Measurements from ENCODE around the gene MINDY4B. TPM values are rescaled to one million over a fixed set of nuclear protein-coding genes. Genes with fewer than 3 reads are reported as not detected.
"Not testable (repeated sequence)": the region's sequence is repeated elsewhere in the genome, so short reads cannot be mapped to it uniquely, and the experiment has no call there.

Gene MINDY4B
- total and polyA plus RNA-seq, 12 donors: 0.71 to 2.9 (median 1.4) TPM; not detected in 7

DNA sequence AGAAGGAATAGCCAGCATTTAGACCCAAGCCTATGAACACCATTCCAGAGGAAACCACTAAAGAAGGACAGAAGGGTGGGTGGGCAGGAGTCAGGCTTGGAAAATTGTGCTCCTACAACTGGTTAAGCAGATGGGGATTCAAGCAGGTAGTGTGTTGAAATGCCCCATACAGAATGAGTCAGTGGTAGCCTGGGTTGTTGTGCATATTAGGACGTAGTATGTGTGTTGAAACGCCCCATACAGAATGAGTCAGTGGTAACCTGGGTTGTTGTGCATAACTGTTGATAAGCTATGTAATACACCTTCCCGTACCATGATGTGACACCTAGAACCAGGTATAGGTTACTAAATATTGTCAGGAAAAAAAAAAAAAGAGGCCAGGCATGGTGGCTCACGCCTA lies 34.0 kb downstream of the MINDY4B start:
- H3K36me3 ChIP-seq (replicated peaks in 1 of 2): no peaks in the 10 kb centered on the region
- no peak overlapping the region for H3K27ac ChIP-seq
- 76 to 93% (median 81%) methylated on average over 4 of the region's 4 CpGs for WGBS, 4 donors
- no peaks in the 10 kb centered on the region for H3K9me3 ChIP-seq (replicated peaks in 1 of 3)
- intact Hi-C loops (cut with DNase I): no loop called here
- no peak overlapping the region for H3K4me3 ChIP-seq
- H3K4me1 ChIP-seq (replicated peaks in 1 of 2): peaks cover 0 to 6% of the 10 kb centered on the region in 2 donors
- H3K27me3 ChIP-seq: no peaks in the 10 kb centered on the region
- no peak for DNase-seq
- no peak for TF ChIP-seq POLR2A (IDR thresholded peaks at IDR 0.05)
- TF ChIP-seq, protein P1, sequence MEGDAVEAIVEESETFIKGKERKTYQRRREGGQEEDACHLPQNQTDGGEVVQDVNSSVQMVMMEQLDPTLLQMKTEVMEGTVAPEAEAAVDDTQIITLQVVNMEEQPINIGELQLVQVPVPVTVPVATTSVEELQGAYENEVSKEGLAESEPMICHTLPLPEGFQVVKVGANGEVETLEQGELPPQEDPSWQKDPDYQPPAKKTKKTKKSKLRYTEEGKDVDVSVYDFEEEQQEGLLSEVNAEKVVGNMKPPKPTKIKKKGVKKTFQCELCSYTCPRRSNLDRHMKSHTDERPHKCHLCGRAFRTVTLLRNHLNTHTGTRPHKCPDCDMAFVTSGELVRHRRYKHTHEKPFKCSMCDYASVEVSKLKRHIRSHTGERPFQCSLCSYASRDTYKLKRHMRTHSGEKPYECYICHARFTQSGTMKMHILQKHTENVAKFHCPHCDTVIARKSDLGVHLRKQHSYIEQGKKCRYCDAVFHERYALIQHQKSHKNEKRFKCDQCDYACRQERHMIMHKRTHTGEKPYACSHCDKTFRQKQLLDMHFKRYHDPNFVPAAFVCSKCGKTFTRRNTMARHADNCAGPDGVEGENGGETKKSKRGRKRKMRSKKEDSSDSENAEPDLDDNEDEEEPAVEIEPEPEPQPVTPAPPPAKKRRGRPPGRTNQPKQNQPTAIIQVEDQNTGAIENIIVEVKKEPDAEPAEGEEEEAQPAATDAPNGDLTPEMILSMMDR (IDR thresholded peaks at IDR 0.05): no peak

DNA sequence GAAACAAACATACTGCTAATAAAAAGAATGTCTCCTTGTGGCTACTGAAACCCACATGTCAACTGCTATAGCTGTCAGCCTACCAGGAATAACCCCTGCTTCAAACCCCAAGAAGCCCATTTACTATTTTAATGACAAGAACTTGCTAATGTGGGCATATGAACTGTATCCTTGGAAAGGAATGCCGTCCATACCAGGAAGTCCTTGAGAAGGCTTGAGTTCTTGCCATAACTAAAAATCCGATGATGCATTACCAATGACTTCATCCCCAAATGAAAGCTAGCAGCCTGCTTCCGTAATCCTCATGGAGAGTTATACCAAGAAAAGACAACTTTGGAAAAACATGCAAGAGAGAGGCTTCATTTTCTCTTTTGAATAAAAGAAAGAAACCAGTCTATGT lies 34.8 kb downstream of the MINDY4B start:
- intact Hi-C loops (cut with DNase I): no loop called here
- 28 to 50% (median 49%) methylated on average over 3 of the region's 3 CpGs for WGBS, 4 donors

DNA sequence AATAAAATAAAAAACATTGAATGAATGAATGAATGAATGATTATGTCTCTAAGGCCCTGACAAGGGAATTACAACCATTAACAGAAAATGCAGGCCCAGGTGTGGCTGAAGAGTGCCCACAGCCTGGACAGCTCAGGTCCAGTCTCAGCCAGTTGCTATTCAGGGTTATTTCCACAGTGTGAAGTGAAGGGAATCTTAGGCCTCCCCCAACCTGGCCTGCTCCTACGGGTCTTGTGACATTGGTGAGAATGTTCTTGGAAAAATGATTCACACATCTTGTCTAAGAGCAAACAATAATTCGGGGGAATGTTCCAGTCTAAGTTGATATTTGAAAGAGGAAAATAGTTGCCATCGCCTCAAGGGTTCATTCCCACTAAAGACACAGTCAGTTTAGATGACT lies 37.0 kb downstream of the MINDY4B start:
- no peak overlapping the region for H3K4me3 ChIP-seq
- intact Hi-C loops (cut with DNase I): loop anchor here in 1 of 2 donors (10.0 kb wide), 1 partner anchor 143 kb away; no protein-coding TSS in a partner anchor
- DNase-seq: peak in 5 of 7 donors; percentile 31 to 57 (median 41)
- peak overlapping the region in 1 of 5 donors; percentile 20 for H3K27ac ChIP-seq
- TF ChIP-seq POLR2A (IDR thresholded peaks at IDR 0.05): no peak
- TF ChIP-seq, protein P1 (IDR thresholded peaks at IDR 0.05): no peak
- H3K36me3 ChIP-seq (replicated peaks in 1 of 2): no peaks in the 10 kb centered on the region
- peaks cover 0 to 6% of the 10 kb centered on the region in 2 donors for H3K4me1 ChIP-seq (replicated peaks in 1 of 2)
- 50 to 64% (median 60%) methylated on average over 3 of the region's 3 CpGs for WGBS, 4 donors
- no peaks in the 10 kb centered on the region for H3K9me3 ChIP-seq (replicated peaks in 1 of 3)
- no peaks in the 10 kb centered on the region for H3K27me3 ChIP-seq

More for the DNA sequence above, 34.8 kb downstream of the MINDY4B start:
- H3K27me3 ChIP-seq: no peaks in the 10 kb centered on the region
- TF ChIP-seq POLR2A (IDR thresholded peaks at IDR 0.05): no peak
- TF ChIP-seq, protein P1 (IDR thresholded peaks at IDR 0.05): no peak
- H3K27ac ChIP-seq: no peak overlapping the region
- DNase-seq: no peak
- no peaks in the 10 kb centered on the region for H3K36me3 ChIP-seq (replicated peaks in 1 of 2)
- no peaks in the 10 kb centered on the region for H3K9me3 ChIP-seq (replicated peaks in 1 of 3)
- H3K4me1 ChIP-seq (replicated peaks in 1 of 2): peaks cover 0 to 6% of the 10 kb centered on the region in 2 donors
- H3K4me3 ChIP-seq: no peak overlapping the region

DNA sequence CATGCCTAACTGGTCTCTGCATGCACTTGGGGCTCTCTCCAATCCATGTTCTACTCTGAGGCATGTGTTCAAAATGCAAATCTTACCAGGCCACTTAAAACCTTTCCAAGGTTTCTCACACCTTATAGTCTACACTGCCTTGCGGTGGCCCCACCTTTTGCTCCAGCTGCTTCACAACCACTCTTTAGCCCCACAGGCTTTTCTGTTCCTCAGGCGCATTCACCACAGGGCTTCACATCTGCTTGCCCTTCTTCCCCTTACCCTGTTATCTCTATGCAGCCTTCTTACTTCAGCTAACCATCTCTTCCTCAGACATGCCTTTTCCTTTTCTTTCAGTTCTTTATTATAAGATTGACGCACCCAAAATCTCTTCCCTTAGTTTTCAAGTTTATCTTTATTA lies 37.8 kb downstream of the MINDY4B start:
- H3K36me3 ChIP-seq (replicated peaks in 1 of 2): no peaks in the 10 kb centered on the region
- no peak overlapping the region for H3K4me3 ChIP-seq
- H3K27me3 ChIP-seq: no peaks in the 10 kb centered on the region
- WGBS, 4 donors: 81 to 94% (median 88%) methylated on average over 3 of the region's 3 CpGs
- no peak for DNase-seq
- no peak for TF ChIP-seq POLR2A (IDR thresholded peaks at IDR 0.05)
- TF ChIP-seq, protein P1 (IDR thresholded peaks at IDR 0.05): no peak
- H3K27ac ChIP-seq: no peak overlapping the region
- H3K9me3 ChIP-seq (replicated peaks in 1 of 3): no peaks in the 10 kb centered on the region
- H3K4me1 ChIP-seq (replicated peaks in 1 of 2): peaks cover 0 to 6% of the 10 kb centered on the region in 2 donors
- intact Hi-C loops (cut with DNase I): loop anchor here in 1 of 2 donors (10.0 kb wide), 1 partner anchor 143 kb away; no protein-coding TSS in a partner anchor

DNA sequence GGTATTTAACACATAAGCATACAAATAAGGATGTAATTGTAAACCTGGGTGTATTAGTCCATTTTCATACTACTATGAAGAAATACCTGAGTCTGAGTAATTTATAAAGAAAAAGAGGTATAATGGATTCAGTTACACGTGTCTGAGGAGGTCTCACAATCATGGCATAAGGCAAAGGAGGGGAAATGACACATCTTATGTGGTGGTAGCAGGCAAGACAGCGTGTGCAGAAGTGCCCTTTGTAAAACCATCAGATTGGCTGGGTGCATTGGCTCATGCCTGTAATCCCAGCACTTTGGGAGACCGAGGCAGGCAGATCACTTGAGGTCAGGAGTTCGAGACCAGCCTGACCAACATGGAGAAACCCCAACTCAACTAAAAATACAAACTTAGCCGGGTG lies 41.3 kb downstream of the MINDY4B start:
- 69 to 87% (median 77%) methylated on average over 4 to 5 of the region's 5 CpGs for WGBS, 4 donors

More for the DNA sequence above, 41.3 kb downstream of the MINDY4B start:
- H3K27ac ChIP-seq; DNase-seq; H3K27me3 ChIP-seq; H3K9me3 ChIP-seq (replicated peaks in 1 of 3); H3K4me1 ChIP-seq (replicated peaks in 1 of 2); H3K4me3 ChIP-seq; H3K36me3 ChIP-seq (replicated peaks in 1 of 2): not testable (repeated sequence)
- intact Hi-C loops (cut with DNase I): loop anchor here (5.0 to 10.0 kb wide), 3 partner anchors 77 to 142 kb away; no protein-coding TSS in a partner anchor
